HepG2 (cell line): Measurements from ENCODE around the gene SH3TC2. TPM values are rescaled to one million over a fixed set of nuclear protein-coding genes. Genes with fewer than 3 reads are reported as not detected.

Experiments used
- ATAC-seq: fragments of 200-7000 bp; cut with Tn5 transposase; 3 replicates; pipeline ENCODE4 v1.9.1; 2020; ENCODE audit warnings: mild to moderate bottlenecking, moderate library complexity
- BruUV-seq: library from RNA; stranded (reverse); fragments of 400-500 nt; replicated peaks from 2 replicates; lab custom pipeline; 2021; lab: Mats Ljungman, UMichigan
- CTCF ChIA-PET: fragments of 300-600 bp; formaldehyde crosslinking; extraction: SDS; loops from one replicate; lab custom pipeline; 2021; ENCODE audit warnings: low total read pairs, inconsistent platforms, low intra/inter-chr PET ratio; lab: Yijun Ruan, JAX
- POLR2A ChIA-PET: fragments of 350-600 bp; sonication (Branson Sonifier 250); formaldehyde crosslinking; loops from one replicate; lab custom pipeline; 2020; ENCODE audit warnings: antibody characterized with exemption, inconsistent platforms; lab: Yijun Ruan, JAX
- DNase-seq: peaks from one replicate; pipeline ENCODE4 v3.0.0-alpha.2; 2015; ENCODE audit warnings: low spot score
- FAIRE-seq: peaks from 3 replicates; lab custom pipeline; 2011; peaks lifted over from hg19 to GRCh38; lab: Jason Lieb, UNC
- H2AFZ ChIP-seq: one replicate; pipeline ENCODE4 v1.6.1; 2011; ENCODE audit warnings: low read length, inconsistent platforms
- H3K27ac ChIP-seq: fragments of 300-600 bp; 3 replicates; pipeline ENCODE4 v1.8.0; 2011; ENCODE audit warnings: mixed run types, mild to moderate bottlenecking, mixed read lengths, low read length, inconsistent platforms; ENCODE audit not compliant: insufficient read depth; ENCODE audit errors: extremely low read length
- H3K27me3 ChIP-seq, 2 experiments: fragments of 200-600 bp in 1 of 2; 2 replicates in 1 of 2; 3 replicates in 1 of 2; pipeline versions ENCODE4 v1.6.0 to v1.8.0; 2011; ENCODE audit warnings: low read length in 2 of 2, mild to moderate bottlenecking in 2 of 2, moderate library complexity in 2 of 2, inconsistent platforms in 1 of 2; ENCODE audit not compliant: insufficient read depth in 2 of 2, control insufficient read depth in 1 of 2
- H3K36me3 ChIP-seq, 2 experiments: fragments of 200-600 bp in 1 of 2; replicated peaks in 1 of 2; 2 replicates in 1 of 2; 3 replicates in 1 of 2; pipeline versions ENCODE4 v1.5.1 to v1.8.0; 2011; ENCODE audit warnings: low read length in 2 of 2, inconsistent platforms in 1 of 2; ENCODE audit not compliant: insufficient read depth in 2 of 2, control insufficient read depth in 1 of 2
- H3K4me1 ChIP-seq: 2 replicates; pipeline ENCODE4 v1.5.1; 2012; ENCODE audit warnings: low read length, inconsistent platforms; ENCODE audit not compliant: insufficient read depth
- H3K4me2 ChIP-seq: 2 replicates; pipeline ENCODE4 v1.6.0; 2011; ENCODE audit warnings: low read depth, low read length, inconsistent platforms
- H3K4me3 ChIP-seq, 3 experiments: fragments of 200-600 bp in 1 of 3; sonication (generic), shearing (Covaris generic) in 1 of 3; replicated peaks in 1 of 3; 2 replicates each; pipeline ENCODE4 v1.5.1; 2011 to 2016; ENCODE audit warnings: low read length in 3 of 3, inconsistent platforms in 2 of 3, low read depth in 2 of 3, mild to moderate bottlenecking in 2 of 3, control low read depth in 1 of 3, mixed read lengths in 1 of 3; ENCODE audit not compliant: insufficient read depth in 1 of 3
- H3K79me2 ChIP-seq: one replicate; pipeline ENCODE4 v1.6.1; 2011; ENCODE audit warnings: low read length, inconsistent platforms; ENCODE audit not compliant: insufficient read depth
- H3K9ac ChIP-seq: 2 replicates; pipeline ENCODE4 v1.6.0; 2011; ENCODE audit warnings: mild to moderate bottlenecking, low read depth, low read length, inconsistent platforms; ENCODE audit not compliant: insufficient read depth
- H3K9me3 ChIP-seq: 2 replicates; pipeline ENCODE4 v1.5.1; 2012; ENCODE audit warnings: mild to moderate bottlenecking, low read length
- H4K20me1 ChIP-seq: 2 replicates; pipeline ENCODE4 v1.6.0; 2011; ENCODE audit warnings: inconsistent platforms, mild to moderate bottlenecking, low read length, moderate library complexity; ENCODE audit not compliant: insufficient read depth
- ARID4A ChIP-seq: sonication (generic); formaldehyde crosslinking; IDR thresholded peaks from 2 replicates; pipeline ENCODE4 v1.5.0; 2020; ENCODE audit warnings: mild to moderate bottlenecking, missing genetic modification reagents, borderline replicate concordance
- ATRX ChIP-seq: sonication (generic); formaldehyde crosslinking; IDR thresholded peaks from 2 replicates; pipeline ENCODE4 v1.4.0; 2020; ENCODE audit warnings: missing genetic modification reagents, borderline replicate concordance
- CENPT ChIP-seq: sonication (generic); formaldehyde crosslinking; IDR thresholded peaks from 2 replicates; pipeline ENCODE4 v1.8.0; 2022; ENCODE audit warnings: low read depth, mild to moderate bottlenecking, moderate library complexity, missing genetic modification reagents
- FIP1L1 ChIP-seq: fragments of 200-400 bp; formaldehyde crosslinking; IDR thresholded peaks from 2 replicates; pipeline ENCODE4 v1.6.1; 2018; ENCODE audit warnings: low read depth, mild to moderate bottlenecking, low read length, moderate library complexity, borderline replicate concordance; ENCODE audit not compliant: insufficient read depth
- HOMEZ ChIP-seq: IDR thresholded peaks from 2 replicates; pipeline ENCODE4 v1.6.1; 2016; ENCODE audit warnings: low read depth
- NR2C2 ChIP-seq: sonication (generic); formaldehyde crosslinking; IDR thresholded peaks from 2 replicates; pipeline ENCODE4 v1.4.0; 2020; ENCODE audit warnings: missing genetic modification reagents, mild to moderate bottlenecking, moderate library complexity, borderline replicate concordance
- ZNF138 ChIP-seq: sonication (generic); formaldehyde crosslinking; IDR thresholded peaks from 2 replicates; pipeline ENCODE4 v1.5.0; 2020; ENCODE audit warnings: mild to moderate bottlenecking, low read depth, missing genetic modification reagents
- ZNF350 ChIP-seq: sonication (generic); formaldehyde crosslinking; IDR thresholded peaks from 2 replicates; pipeline ENCODE4 v1.4.0; 2020; ENCODE audit warnings: mild to moderate bottlenecking, low read depth, missing genetic modification reagents, borderline replicate concordance
- ZNF441 ChIP-seq: sonication (generic); formaldehyde crosslinking; IDR thresholded peaks from 2 replicates; pipeline ENCODE4 v1.7.0; 2021; ENCODE audit warnings: missing genetic modification reagents, borderline replicate concordance
- ZNF496 ChIP-seq: sonication (generic); formaldehyde crosslinking; IDR thresholded peaks from 2 replicates; pipeline ENCODE4 v1.8.1; 2023; ENCODE audit warnings: mild to moderate bottlenecking, moderate library complexity, missing genetic modification reagents; ENCODE audit not compliant: insufficient replicate concordance
- ZSCAN29 ChIP-seq: sonication (generic); formaldehyde crosslinking; conservative IDR thresholded peaks from 2 replicates; pipeline ENCODE4 v1.4.0; 2020; ENCODE audit warnings: mild to moderate bottlenecking, missing genetic modification reagents
- ZSCAN31 ChIP-seq: sonication (generic); formaldehyde crosslinking; IDR thresholded peaks from 2 replicates; pipeline ENCODE4 v1.5.0; 2020; ENCODE audit warnings: low read depth, mild to moderate bottlenecking, missing genetic modification reagents
- WGBS: methylation state at CpG from one replicate; pipeline ENCODE4 v1.1.6; 2017; ENCODE audit warnings: low lambda C conversion rate; 5-methylcytosine and 5-hydroxymethylcytosine counted together
- in situ Hi-C: cut with HindIII; loops from 2 replicates; pipeline ENCODE4 v1.10.0; 2017; ENCODE audit warnings: low pct_unique_long_range_greater_than_20kb; ENCODE audit not compliant: extremely low pct_ligation_motif_present
- intact Hi-C: fragments of 100-400 bp; cut with micrococcal nuclease; formaldehyde crosslinking; loops from one replicate; pipeline ENCODE4 v1.10.0; 2022; ENCODE audit not compliant: unreplicated experiment
- polyA plus RNA-seq, 8 experiments: library from polyadenylated mRNA; depleted of rRNA in 3 of 8; stranded (reverse) in 7 of 8; unstranded in 1 of 8; fragments of >200 nt; fragmentation: Illumina TruSeq in 4 of 8; extraction: Trizol in 4 of 8; gene quantifications; 2 replicates each; pipeline versions ENCODE4 v1.2.1 to v1.2.3, GENCODE V29; 2011 to 2016; ENCODE audit warnings: low read depth in 4 of 8, missing spikeins in 1 of 8, mixed read lengths in 1 of 8; ENCODE audit not compliant: insufficient read depth in 1 of 8
- total RNA-seq, 5 experiments: library from RNA; depleted of rRNA; stranded (reverse); fragments of >200 nt; fragmentation: Illumina TruSeq; extraction: Trizol; gene quantifications; 2 replicates each; pipeline ENCODE4 v1.2.3, GENCODE V29; 2016; ENCODE audit warnings: low read depth in 1 of 5
- TF ChIP-seq, protein P1 (sequence below): sonication (generic); formaldehyde crosslinking; IDR thresholded peaks from 2 replicates; pipeline ENCODE4 v1.5.1; 2020; ENCODE audit warnings: mild to moderate bottlenecking, missing genetic modification reagents
- TF ChIP-seq, protein P2 (sequence below): sonication (generic); formaldehyde crosslinking; conservative IDR thresholded peaks from 2 replicates; pipeline ENCODE4 v1.8.0; 2022; ENCODE audit warnings: missing genetic modification reagents

The SH3TC2 gene
- total and polyA plus RNA-seq, 2 of the 13 experiments (the other 11 are each of a cell fraction or from before 2014, with no cell fraction given) = 0.34 to 0.71 TPM

GRCh38 chr5:149017636-149018035, 45.2 kb downstream of the SH3TC2 start:
- no peaks in the 10 kb centered on the region for H3K4me1 ChIP-seq
- H3K4me2 ChIP-seq = no peak overlapping the region
- no peak for ATAC-seq
- no peak for TF ChIP-seq ZNF496 (CRISPR knock-in tag)
- TF ChIP-seq, protein P1, sequence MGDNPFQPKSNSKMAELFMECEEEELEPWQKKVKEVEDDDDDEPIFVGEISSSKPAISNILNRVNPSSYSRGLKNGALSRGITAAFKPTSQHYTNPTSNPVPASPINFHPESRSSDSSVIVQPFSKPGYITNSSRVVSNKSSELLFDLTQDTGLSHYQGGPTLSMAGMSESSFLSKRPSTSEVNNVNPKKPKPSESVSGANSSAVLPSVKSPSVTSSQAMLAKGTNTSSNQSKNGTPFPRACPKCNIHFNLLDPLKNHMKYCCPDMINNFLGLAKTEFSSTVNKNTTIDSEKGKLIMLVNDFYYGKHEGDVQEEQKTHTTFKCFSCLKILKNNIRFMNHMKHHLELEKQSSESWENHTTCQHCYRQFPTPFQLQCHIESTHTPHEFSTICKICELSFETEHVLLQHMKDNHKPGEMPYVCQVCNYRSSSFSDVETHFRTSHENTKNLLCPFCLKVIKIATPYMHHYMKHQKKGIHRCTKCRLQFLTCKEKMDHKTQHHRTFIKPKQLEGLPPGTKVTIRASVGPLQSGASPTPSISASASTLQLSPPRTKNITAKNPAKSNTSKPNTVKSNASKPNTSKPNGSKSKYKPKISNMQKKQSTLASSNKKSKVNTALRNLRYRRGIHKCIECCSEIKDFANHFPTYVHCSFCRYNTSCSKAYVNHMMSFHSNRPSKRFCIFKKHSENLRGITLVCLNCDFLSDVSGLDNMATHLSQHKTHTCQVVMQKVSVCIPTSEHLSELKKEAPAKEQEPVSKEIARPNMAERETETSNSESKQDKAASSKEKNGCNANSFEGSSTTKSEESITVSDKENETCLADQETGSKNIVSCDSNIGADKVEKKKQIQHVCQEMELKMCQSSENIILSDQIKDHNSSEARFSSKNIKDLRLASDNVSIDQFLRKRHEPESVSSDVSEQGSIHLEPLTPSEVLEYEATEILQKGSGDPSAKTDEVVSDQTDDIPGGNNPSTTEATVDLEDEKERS (CRISPR knock-in tag) = no peak
- TF ChIP-seq NR2C2 (CRISPR knock-in tag) = no peak
- no peak for TF ChIP-seq ATRX
- no peak for TF ChIP-seq ZSCAN31 (CRISPR knock-in tag)
- no peak for TF ChIP-seq HOMEZ (CRISPR knock-in tag)
- TF ChIP-seq FIP1L1 = no peak
- no peak for TF ChIP-seq ZNF138 (CRISPR knock-in tag)
- TF ChIP-seq ZNF441 = no peak
- TF ChIP-seq ZNF350 = no peak
- TF ChIP-seq CENPT = no peak
- no peak for TF ChIP-seq ZSCAN29 (CRISPR knock-in tag)
- TF ChIP-seq, protein P2, sequence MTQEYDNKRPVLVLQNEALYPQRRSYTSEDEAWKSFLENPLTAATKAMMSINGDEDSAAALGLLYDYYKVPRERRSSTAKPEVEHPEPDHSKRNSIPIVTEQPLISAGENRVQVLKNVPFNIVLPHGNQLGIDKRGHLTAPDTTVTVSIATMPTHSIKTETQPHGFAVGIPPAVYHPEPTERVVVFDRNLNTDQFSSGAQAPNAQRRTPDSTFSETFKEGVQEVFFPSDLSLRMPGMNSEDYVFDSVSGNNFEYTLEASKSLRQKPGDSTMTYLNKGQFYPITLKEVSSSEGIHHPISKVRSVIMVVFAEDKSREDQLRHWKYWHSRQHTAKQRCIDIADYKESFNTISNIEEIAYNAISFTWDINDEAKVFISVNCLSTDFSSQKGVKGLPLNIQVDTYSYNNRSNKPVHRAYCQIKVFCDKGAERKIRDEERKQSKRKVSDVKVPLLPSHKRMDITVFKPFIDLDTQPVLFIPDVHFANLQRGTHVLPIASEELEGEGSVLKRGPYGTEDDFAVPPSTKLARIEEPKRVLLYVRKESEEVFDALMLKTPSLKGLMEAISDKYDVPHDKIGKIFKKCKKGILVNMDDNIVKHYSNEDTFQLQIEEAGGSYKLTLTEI = no peak
- no peak for TF ChIP-seq ARID4A (CRISPR knock-in tag)

More at GRCh38 chr5:149017636-149018035, 45.2 kb downstream of the SH3TC2 start:
- intact Hi-C loops = no loop called here
- Histone ChIP-seq H2AFZ (no peak overlapping the region), H3K4me3 (no peak overlapping the region), H4K20me1 (no peaks in the 10 kb centered on the region), H3K79me2 (no peaks in the 10 kb centered on the region), H3K27me3 (no peaks in the 10 kb centered on the region), H3K27ac (no peak overlapping the region), H3K9me3 (no peaks in the 10 kb centered on the region), H3K36me3 (no peaks in the 10 kb centered on the region), H3K9ac (no peak overlapping the region)
- no peak for FAIRE-seq
- CTCF ChIA-PET = no interaction called here
- no TSS peak for BruUV-seq
- in situ Hi-C loops = no loop called here
- POLR2A ChIA-PET = no interaction called here
- 6% methylated on average over 1 of the region's 1 CpG for WGBS
- no peak for DNase-seq
